ENCODE measurements around the gene AP5B1. TPM values are rescaled to one million over a fixed set of nuclear protein-coding genes. Genes with fewer than 3 reads are reported as not detected.

The AP5B1 gene
- polyA plus RNA-seq, 1 experiment, result 7.5 TPM

DNA sequence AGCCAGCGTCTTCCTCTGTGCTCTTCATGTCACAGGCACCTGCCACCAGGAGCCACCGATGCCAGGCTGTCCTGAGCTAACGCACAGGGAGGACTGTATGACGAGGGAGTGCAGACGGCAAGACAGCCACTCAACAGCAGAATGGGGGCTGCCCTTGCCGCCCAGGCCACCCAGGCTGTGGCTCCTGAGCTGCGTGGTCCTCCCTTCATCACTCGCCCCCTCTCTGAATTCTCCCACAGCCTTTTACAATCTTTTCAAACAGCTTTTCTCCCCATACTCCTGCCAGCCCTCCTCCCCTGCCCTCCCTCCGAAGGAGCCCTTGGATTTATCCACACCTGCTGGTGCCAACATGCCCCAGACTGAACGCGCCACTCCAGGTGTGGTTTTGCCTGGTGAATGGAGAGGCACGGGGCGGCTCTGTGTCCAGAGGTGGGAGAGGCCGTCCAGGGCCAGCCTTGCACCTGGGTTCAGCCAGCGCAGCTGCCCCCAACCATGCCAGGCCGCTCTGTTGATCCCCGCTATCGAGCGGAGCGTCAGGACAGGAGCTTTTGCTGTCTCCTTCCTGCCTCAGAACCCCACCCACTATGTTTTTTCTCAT lies 28.1 kb upstream of the AP5B1 start:
- H3K4me3 ChIP-seq (ENCODE audit: low read depth, low read length), result no peak overlapping the region
- TF ChIP-seq, protein P1, sequence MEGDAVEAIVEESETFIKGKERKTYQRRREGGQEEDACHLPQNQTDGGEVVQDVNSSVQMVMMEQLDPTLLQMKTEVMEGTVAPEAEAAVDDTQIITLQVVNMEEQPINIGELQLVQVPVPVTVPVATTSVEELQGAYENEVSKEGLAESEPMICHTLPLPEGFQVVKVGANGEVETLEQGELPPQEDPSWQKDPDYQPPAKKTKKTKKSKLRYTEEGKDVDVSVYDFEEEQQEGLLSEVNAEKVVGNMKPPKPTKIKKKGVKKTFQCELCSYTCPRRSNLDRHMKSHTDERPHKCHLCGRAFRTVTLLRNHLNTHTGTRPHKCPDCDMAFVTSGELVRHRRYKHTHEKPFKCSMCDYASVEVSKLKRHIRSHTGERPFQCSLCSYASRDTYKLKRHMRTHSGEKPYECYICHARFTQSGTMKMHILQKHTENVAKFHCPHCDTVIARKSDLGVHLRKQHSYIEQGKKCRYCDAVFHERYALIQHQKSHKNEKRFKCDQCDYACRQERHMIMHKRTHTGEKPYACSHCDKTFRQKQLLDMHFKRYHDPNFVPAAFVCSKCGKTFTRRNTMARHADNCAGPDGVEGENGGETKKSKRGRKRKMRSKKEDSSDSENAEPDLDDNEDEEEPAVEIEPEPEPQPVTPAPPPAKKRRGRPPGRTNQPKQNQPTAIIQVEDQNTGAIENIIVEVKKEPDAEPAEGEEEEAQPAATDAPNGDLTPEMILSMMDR (IDR thresholded peaks at IDR 0.05; ENCODE audit: insufficient read depth, low read depth, low read length), result no peak
- no peak for DNase-seq (ENCODE audit: low read depth)
- ChIA-PET POLR2A (no interaction called here), CTCF (interaction anchor here (2.2 to 3.2 kb wide), 2 partner anchors 9 to 29 kb away, joined by 8 to 15 read pairs; no protein-coding TSS in a partner anchor)
- no peaks in the 10 kb centered on the region for H3K36me3 ChIP-seq (ENCODE audit: control insufficient read depth, insufficient read depth, low read length)
- peaks cover 9% of the 10 kb centered on the region for H3K27me3 ChIP-seq (ENCODE audit: control insufficient read depth, insufficient read depth, low read length)

DNA sequence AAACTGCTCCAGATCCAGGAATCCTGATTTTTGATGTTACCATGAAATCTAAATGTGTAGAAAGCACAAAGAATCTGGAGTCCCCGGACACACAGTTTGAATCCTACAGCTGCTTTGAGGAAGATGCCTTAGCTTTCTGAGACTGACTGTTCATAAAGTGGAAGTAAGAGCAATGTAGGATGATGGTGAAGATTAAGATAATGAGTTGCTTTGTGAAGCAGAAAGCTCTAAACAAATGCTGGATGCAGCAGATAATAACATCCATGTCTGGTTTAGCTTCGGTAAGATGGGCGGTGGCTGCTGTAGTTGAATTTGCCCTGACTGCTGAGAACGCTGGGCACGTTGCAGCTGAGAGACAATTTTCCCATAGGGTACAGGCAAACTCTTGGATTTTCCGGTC lies 26.2 kb upstream of the AP5B1 start:
- no peak for DNase-seq (ENCODE audit: low read depth)
- H3K4me3 ChIP-seq (ENCODE audit: low read depth, low read length), result no peak overlapping the region
- H3K36me3 ChIP-seq (ENCODE audit: control insufficient read depth, insufficient read depth, low read length), result no peaks in the 10 kb centered on the region
- ChIA-PET POLR2A (no interaction called here), CTCF (interaction anchor here (0.9 to 3.2 kb wide), 3 partner anchors 11 to 28 kb away, joined by 3 to 15 read pairs (median 3); no protein-coding TSS in a partner anchor)
- TF ChIP-seq, protein P1 (IDR thresholded peaks at IDR 0.05; ENCODE audit: insufficient read depth, low read depth, low read length), result no peak
- H3K27me3 ChIP-seq (ENCODE audit: control insufficient read depth, insufficient read depth, low read length), result peaks cover 16% of the 10 kb centered on the region

DNA sequence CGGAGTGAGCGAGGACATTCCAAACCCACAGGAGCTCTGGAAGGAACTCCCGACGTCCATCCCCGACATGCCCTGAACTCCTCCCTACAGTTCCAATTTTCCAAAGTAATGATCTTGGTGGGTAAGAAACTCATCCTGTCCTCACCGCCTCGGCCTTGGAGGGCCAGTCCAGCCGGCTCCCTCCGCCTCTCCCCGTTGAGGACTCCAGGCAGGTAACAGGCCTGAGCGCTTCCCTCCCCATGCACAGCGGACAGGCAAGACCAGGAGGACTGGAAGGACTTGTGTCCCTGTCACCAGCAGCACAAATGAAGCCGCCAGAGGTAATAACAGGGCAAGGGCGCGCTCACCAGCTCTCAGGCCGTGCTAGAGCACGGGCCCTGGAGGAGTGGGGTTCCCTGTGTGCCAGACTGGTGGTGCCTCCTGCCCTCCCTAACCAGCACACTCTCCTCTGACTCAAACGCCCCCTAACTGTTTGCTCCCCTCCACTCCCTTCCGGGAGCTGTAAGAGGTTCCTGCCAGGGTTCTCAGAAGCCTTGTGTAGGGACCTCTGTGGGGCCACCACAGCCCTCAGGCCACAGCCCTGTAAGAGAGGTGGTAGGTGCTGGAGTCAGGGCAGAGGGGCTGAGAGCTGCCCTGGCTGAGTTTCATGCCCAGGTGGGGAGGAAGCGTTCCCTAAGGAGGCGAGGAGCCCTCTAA lies 23.2 kb upstream of the AP5B1 start:
- Histone ChIP-seq H3K36me3 (ENCODE audit: control insufficient read depth, insufficient read depth, low read length) (no peaks in the 10 kb centered on the region), H3K27me3 (ENCODE audit: control insufficient read depth, insufficient read depth, low read length) (peaks cover 19% of the 10 kb centered on the region), H3K4me3 (ENCODE audit: low read depth, low read length) (no peak overlapping the region)
- CTCF ChIA-PET, result interaction anchor here (1.0 to 2.5 kb wide), 3 partner anchors 14 to 33 kb away, joined by 3 to 10 read pairs (median 7); partner anchors contain the start of gene AP5B1
- POLR2A ChIA-PET, result interaction anchor here (0.6 kb wide), 1 partner anchor 224 kb away, joined by 4 read pairs; no protein-coding TSS in a partner anchor
- DNase-seq (ENCODE audit: low read depth), result no peak
- TF ChIP-seq, protein P1 (IDR thresholded peaks at IDR 0.05; ENCODE audit: insufficient read depth, low read depth, low read length), result no peak

DNA sequence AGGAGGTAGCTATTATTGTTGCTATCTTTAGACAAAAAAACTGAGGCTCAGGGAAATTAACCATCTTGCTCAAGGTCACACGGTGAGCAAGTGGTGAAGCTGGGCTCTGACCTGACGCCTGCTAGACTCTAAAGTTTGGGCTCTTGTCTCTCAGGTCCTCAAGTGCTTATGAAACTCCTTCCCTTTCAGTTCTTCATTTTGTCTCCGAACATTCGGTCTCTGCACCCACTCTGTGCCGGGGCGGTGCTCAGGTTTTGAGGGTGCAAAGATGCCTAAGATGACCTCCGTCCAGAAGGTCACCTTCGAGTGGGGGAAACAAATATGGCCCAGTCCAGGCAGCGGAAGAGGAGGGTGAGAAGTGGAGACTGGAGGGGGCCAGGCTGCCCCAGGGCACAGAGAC lies 22.1 kb upstream of the AP5B1 start:
- Histone ChIP-seq H3K36me3 (ENCODE audit: control insufficient read depth, insufficient read depth, low read length) (no peaks in the 10 kb centered on the region), H3K27me3 (ENCODE audit: control insufficient read depth, insufficient read depth, low read length) (peaks cover 19% of the 10 kb centered on the region), H3K4me3 (ENCODE audit: low read depth, low read length) (no peak overlapping the region)
- TF ChIP-seq, protein P1 (IDR thresholded peaks at IDR 0.05; ENCODE audit: insufficient read depth, low read depth, low read length), result no peak
- DNase-seq (ENCODE audit: low read depth), result no peak
- POLR2A ChIA-PET, result no interaction called here
- CTCF ChIA-PET, result interaction anchor here (0.6 to 1.7 kb wide), 5 partner anchors 10 to 473 kb away, joined by 3 to 7 read pairs (median 3); partner anchors contain the start of genes AP5B1 and KAT5

All from BJ (cell line).